MCF 10A (cell line): ENCODE data around the gene SYCP2L. TPM values are rescaled to one million over a fixed set of nuclear protein-coding genes. Genes with fewer than 3 reads are reported as not detected.
"Not testable (repeated sequence)": the region's sequence is repeated elsewhere in the genome, so short reads cannot be mapped to it uniquely, and the experiment has no call there.

Experiments
- BruUV-seq: library from RNA; stranded (reverse); fragments of 400-500 nt; replicated peaks from 2 replicates; lab custom pipeline; 2021; lab: Mats Ljungman, UMichigan
- CTCF ChIA-PET: fragments of 300-600 bp; sonication (Branson Sonifier 250); formaldehyde crosslinking; extraction: SDS; loops from one replicate; lab custom pipeline; 2021; ENCODE audit warnings: antibody characterized with exemption, inconsistent platforms; lab: Yijun Ruan, JAX
- POLR2A ChIA-PET: fragments of 300-600, 350-650 bp; sonication (Branson Sonifier 250); formaldehyde crosslinking; extraction: SDS; loops from one replicate; lab custom pipeline; 2020; ENCODE audit warnings: antibody characterized with exemption, inconsistent platforms; lab: Yijun Ruan, JAX
- DNase-seq: peaks from one replicate; pipeline ENCODE4 v3.0.0-alpha.2; 2018; ENCODE audit not compliant: unreplicated experiment
- H3K27ac Mint-ChIP-seq: one replicate; pipeline ENCODE4 v1.8.0; 2022; ENCODE audit warnings: mild to moderate bottlenecking, low read depth, mixed read lengths; ENCODE audit not compliant: unreplicated experiment
- H3K27me3 Mint-ChIP-seq: one replicate; pipeline ENCODE4 v1.8.0; 2022; ENCODE audit warnings: mixed read lengths; ENCODE audit not compliant: insufficient read depth, unreplicated experiment
- H3K36me3 Mint-ChIP-seq: one replicate; pipeline ENCODE4 v1.8.0; 2022; ENCODE audit warnings: mild to moderate bottlenecking, moderate library complexity, mixed read lengths; ENCODE audit not compliant: insufficient read depth, unreplicated experiment
- H3K4me1 Mint-ChIP-seq: one replicate; pipeline ENCODE4 v1.8.0; 2022; ENCODE audit warnings: mixed read lengths; ENCODE audit not compliant: insufficient read depth, unreplicated experiment
- H3K4me3 Mint-ChIP-seq: one replicate; pipeline ENCODE4 v1.8.0; 2022; ENCODE audit warnings: mild to moderate bottlenecking, moderate library complexity, mixed read lengths; ENCODE audit not compliant: unreplicated experiment
- H3K9me3 Mint-ChIP-seq: one replicate; pipeline ENCODE4 v1.8.0; 2022; ENCODE audit warnings: mixed read lengths; ENCODE audit not compliant: unreplicated experiment
- CTCF ChIP-seq: fragments of 200-600 bp; IDR thresholded peaks from one replicate; pipeline ENCODE4 v1.8.0; 2022; ENCODE audit warnings: antibody characterized with exemption, mild to moderate bottlenecking; ENCODE audit not compliant: unreplicated experiment
- intact Hi-C: fragments of 100-400 bp; cut with micrococcal nuclease; formaldehyde crosslinking; loops from 2 replicates; pipeline ENCODE4 v1.14.1; 2022
- total RNA-seq: library from RNA; stranded (reverse); gene quantifications from 2 replicates; pipeline ENCODE4 v1.2.3, GENCODE V29; 2022

The SYCP2L gene
- total RNA-seq, 1 experiment from 2014 or later: not detected

- CTCF ChIA-PET: no interaction called here
- intact Hi-C loops: no loop called here
- POLR2A ChIA-PET: no interaction called here
- H3K9me3 Mint-ChIP-seq: no peaks in the 10 kb centered on the region
- H3K4me1 Mint-ChIP-seq: no peaks in the 10 kb centered on the region
- BruUV-seq: no TSS peak
- DNase-seq: no peak
- H3K36me3 Mint-ChIP-seq: no peaks in the 10 kb centered on the region
- H3K27me3 Mint-ChIP-seq: no peaks in the 10 kb centered on the region
- no peak overlapping the region for H3K4me3 Mint-ChIP-seq
- no peak for TF ChIP-seq CTCF
- no peak overlapping the region for H3K27ac Mint-ChIP-seq
Measured at GRCh38 chr6:10904015-10904414, 17.2 kb downstream of the SYCP2L start.

DNA sequence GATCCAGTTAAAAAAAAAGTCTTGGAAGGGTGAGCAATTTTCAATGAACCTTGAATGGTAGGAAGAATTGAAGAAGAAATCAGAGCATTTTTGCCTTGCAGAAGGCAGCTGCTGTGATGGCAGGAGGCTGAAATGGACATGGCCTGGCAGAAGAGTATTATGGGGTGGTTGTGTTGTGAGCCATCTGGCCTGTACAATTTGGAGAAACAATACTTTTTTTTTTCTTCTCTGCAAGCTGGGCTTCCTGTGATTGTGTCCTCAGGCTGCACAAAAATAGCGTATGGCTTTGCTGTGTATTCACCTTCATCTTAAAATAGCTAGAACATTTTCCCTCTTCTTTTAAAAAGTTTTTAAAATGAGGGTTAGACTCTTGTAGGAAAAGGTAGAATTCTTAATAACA lies 21.4 kb downstream of the SYCP2L start:
- no peak overlapping the region for H3K4me3 Mint-ChIP-seq

DNA sequence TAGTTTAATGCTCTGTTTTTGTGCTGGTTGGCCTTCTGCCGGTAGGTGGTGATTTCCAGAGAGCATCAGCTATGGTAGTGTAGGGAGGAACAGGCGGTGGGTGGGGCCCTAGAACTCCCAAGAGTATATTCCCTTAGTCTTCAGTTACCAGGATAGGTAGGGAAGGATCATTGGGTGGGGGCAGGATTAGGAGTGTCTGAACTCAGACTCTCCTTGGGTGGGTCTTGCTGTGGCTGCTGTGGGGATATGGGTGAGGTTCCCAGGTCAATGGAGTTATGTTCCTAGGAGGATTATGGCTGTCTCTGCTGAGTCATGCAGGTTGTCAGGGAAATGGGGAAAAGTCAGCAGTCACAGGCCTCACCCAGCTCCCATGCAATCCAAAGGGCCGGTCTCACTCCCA lies 32.7 kb downstream of the SYCP2L start:
- POLR2A ChIA-PET, H3K27ac Mint-ChIP-seq, H3K4me3 Mint-ChIP-seq, BruUV-seq, intact Hi-C loops, H3K27me3 Mint-ChIP-seq, H3K9me3 Mint-ChIP-seq, H3K4me1 Mint-ChIP-seq, H3K36me3 Mint-ChIP-seq, DNase-seq: not testable (repeated sequence)
- CTCF ChIA-PET: interaction anchor here (0.6 kb wide), 1 partner anchor 74 kb away, joined by 3 read pairs; no protein-coding TSS in a partner anchor

More for the DNA sequence above, 21.4 kb downstream of the SYCP2L start:
- Mint-ChIP-seq H3K27me3 (no peaks in the 10 kb centered on the region), H3K27ac (no peak overlapping the region), H3K4me1 (no peaks in the 10 kb centered on the region), H3K36me3 (no peaks in the 10 kb centered on the region), H3K9me3 (no peaks in the 10 kb centered on the region)
- no peak for DNase-seq
- no TSS peak for BruUV-seq
- intact Hi-C loops: no loop called here
- ChIA-PET CTCF (interaction anchor here (0.7 kb wide), 1 partner anchor 1894 kb away, joined by 3 read pairs; no protein-coding TSS in a partner anchor), POLR2A (no interaction called here)
- TF ChIP-seq CTCF: no peak

GRCh38 chr6:10933126-10933525 lies 46.3 kb downstream of the SYCP2L start:
- no peak for DNase-seq
- no peak for TF ChIP-seq CTCF
- H3K4me3 Mint-ChIP-seq: no peak overlapping the region
- intact Hi-C loops: no loop called here
- BruUV-seq: no TSS peak
- POLR2A ChIA-PET: no interaction called here
- H3K9me3 Mint-ChIP-seq: no peaks in the 10 kb centered on the region
- peaks cover 38% of the 10 kb centered on the region for H3K27me3 Mint-ChIP-seq
- H3K36me3 Mint-ChIP-seq: no peaks in the 10 kb centered on the region
- CTCF ChIA-PET: no interaction called here
- H3K4me1 Mint-ChIP-seq: no peaks in the 10 kb centered on the region
- no peak overlapping the region for H3K27ac Mint-ChIP-seq

GRCh38 chr6:10939840-10940239 lies 53.0 kb downstream of the SYCP2L start:
- TF ChIP-seq CTCF: no peak
- H3K4me3 Mint-ChIP-seq: no peak overlapping the region
- H3K27me3 Mint-ChIP-seq: peaks cover 26% of the 10 kb centered on the region
- no peaks in the 10 kb centered on the region for H3K4me1 Mint-ChIP-seq
- H3K36me3 Mint-ChIP-seq: no peaks in the 10 kb centered on the region
- intact Hi-C loops: no loop called here
- POLR2A ChIA-PET: no interaction called here
- H3K27ac Mint-ChIP-seq: no peak overlapping the region
- CTCF ChIA-PET: interaction anchor here (0.6 to 1.8 kb wide), 2 partner anchors 12 to 253 kb away, joined by 5 to 9 read pairs; no protein-coding TSS in a partner anchor
- no TSS peak for BruUV-seq
- DNase-seq: no peak
- no peaks in the 10 kb centered on the region for H3K9me3 Mint-ChIP-seq
